Measurements from ENCODE around the gene NHERF2. TPM values are rescaled to one million over a fixed set of nuclear protein-coding genes. Genes with fewer than 3 reads are reported as not detected.

NHERF2 gene
- total RNA-seq, 2 donors from 2014 or later: 20.1 to 25.5 TPM

DNA sequence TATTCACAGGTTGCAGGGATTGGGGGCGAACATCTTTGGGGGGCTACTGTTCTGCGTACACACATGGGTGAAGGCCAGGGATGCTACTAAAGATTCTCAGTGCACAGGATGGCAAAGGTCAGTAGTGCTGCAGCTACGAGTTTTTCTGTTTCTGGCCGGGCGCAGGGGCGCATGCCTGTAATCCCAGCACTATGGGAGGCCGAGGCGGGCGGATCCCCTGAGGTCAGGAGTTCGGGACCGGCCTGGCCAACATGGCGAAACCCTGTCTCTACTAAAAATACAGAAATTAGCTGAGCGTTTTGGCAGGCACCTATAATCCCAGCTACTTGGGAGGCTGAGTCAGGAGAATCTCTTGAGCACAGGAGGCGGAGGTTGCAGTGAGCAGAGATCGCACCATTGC is 13.2 kb upstream of the NHERF2 start:
- Histone ChIP-seq H3K9me3 (ENCODE audit: control insufficient read depth, low read length) (no peaks in the 10 kb centered on the region), H3K36me3 (ENCODE audit: control insufficient read depth, insufficient read depth, low read length) (no peaks in the 10 kb centered on the region), H3K4me1 (ENCODE audit: control insufficient read depth, insufficient read depth, low read length) (peaks cover 5% of the 10 kb centered on the region), H3K27me3 (ENCODE audit: control insufficient read depth, insufficient read depth, low read length, poor library complexity, severe bottlenecking) (peaks cover 10% of the 10 kb centered on the region), H3K27ac (ENCODE audit: low read depth, low read length) (no peak overlapping the region), H3K9ac (ENCODE audit: extremely low read depth, low read length, poor library complexity, severe bottlenecking) (no peak overlapping the region), H3K4me3 (ENCODE audit: low read length) (no peak overlapping the region)
- Mint-ChIP-seq H3K36me3 (ENCODE audit: low read depth) (peaks cover 3% of the 10 kb centered on the region), H3K4me3 (no peak overlapping the region), H3K9me3 (no peaks in the 10 kb centered on the region), H3K4me1 (peaks cover 7% of the 10 kb centered on the region), H3K27me3 (ENCODE audit: insufficient read depth) (peaks cover 20% of the 10 kb centered on the region), H3K27ac (no peak overlapping the region)
- 91 to 97% methylated on average over 15 of the region's 15 CpGs for WGBS, 2 experiments (ENCODE audit: insufficient coverage in 1 of 2, insufficient read length in 1 of 2)
- DNase-seq: no peak
- TF ChIP-seq, protein P1, sequence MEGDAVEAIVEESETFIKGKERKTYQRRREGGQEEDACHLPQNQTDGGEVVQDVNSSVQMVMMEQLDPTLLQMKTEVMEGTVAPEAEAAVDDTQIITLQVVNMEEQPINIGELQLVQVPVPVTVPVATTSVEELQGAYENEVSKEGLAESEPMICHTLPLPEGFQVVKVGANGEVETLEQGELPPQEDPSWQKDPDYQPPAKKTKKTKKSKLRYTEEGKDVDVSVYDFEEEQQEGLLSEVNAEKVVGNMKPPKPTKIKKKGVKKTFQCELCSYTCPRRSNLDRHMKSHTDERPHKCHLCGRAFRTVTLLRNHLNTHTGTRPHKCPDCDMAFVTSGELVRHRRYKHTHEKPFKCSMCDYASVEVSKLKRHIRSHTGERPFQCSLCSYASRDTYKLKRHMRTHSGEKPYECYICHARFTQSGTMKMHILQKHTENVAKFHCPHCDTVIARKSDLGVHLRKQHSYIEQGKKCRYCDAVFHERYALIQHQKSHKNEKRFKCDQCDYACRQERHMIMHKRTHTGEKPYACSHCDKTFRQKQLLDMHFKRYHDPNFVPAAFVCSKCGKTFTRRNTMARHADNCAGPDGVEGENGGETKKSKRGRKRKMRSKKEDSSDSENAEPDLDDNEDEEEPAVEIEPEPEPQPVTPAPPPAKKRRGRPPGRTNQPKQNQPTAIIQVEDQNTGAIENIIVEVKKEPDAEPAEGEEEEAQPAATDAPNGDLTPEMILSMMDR (conservative IDR thresholded peaks at IDR 0.05): no peak

DNA sequence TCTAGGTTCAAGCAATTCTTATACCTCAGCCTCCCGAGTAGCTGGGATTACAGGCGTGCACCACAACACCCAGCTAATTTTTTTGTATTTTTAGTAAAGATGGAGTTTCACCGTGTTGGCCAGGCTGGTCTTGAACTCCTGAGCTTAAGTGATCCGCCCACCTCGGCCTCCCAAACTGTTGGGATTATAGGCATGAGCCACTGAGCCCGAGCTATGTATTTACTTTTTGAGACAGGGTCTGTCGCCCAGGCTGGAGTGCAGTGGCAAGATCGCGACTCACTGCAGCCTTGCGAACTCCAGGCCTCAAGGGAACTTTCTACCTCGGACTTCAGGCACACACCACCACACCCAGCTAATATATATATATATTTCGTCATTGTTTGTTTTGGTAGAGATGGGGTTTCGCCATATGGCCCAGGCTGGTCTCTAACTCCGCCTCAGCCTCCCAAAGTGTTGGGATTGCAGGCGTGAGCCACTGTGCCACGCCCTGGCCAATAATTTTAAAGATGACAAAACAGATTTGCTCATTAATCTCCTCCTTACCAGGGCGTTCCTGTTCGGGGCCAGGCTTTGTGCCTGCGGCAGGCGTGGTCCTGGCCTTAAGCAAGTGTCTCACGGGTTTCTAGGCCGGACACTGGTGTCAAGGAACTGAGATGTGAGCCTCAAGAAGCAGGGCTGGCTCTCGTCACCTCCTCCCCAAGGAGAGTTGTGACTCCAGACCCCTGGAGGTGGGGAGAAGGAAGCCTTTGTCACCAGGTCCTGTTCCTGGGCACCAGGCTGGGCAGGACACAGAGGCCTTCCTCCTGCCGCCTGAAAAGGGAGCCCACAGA is 11.4 kb upstream of the NHERF2 start:
- 86 to 92% methylated on average over 15 to 21 of the region's 24 CpGs for WGBS, 2 experiments (ENCODE audit: insufficient coverage in 1 of 2, insufficient read length in 1 of 2)
- Histone ChIP-seq H3K9ac (ENCODE audit: extremely low read depth, low read length, poor library complexity, severe bottlenecking) (no peak overlapping the region), H3K4me3 (ENCODE audit: low read length) (no peak overlapping the region), H3K27ac (ENCODE audit: low read depth, low read length) (no peak overlapping the region), H3K4me1 (ENCODE audit: control insufficient read depth, insufficient read depth, low read length) (peaks cover 2% of the 10 kb centered on the region), H3K36me3 (ENCODE audit: control insufficient read depth, insufficient read depth, low read length) (no peaks in the 10 kb centered on the region), H3K9me3 (ENCODE audit: control insufficient read depth, low read length) (no peaks in the 10 kb centered on the region), H3K27me3 (ENCODE audit: control insufficient read depth, insufficient read depth, low read length, poor library complexity, severe bottlenecking) (peaks cover 28% of the 10 kb centered on the region)
- no peak for DNase-seq
- Mint-ChIP-seq H3K27me3 (ENCODE audit: insufficient read depth) (peaks cover 36% of the 10 kb centered on the region), H3K9me3 (no peaks in the 10 kb centered on the region), H3K4me3 (no peak overlapping the region), H3K36me3 (ENCODE audit: low read depth) (no peaks in the 10 kb centered on the region), H3K27ac (no peak overlapping the region), H3K4me1 (peaks cover 2% of the 10 kb centered on the region)
- TF ChIP-seq, protein P1 (conservative IDR thresholded peaks at IDR 0.05): no peak

DNA sequence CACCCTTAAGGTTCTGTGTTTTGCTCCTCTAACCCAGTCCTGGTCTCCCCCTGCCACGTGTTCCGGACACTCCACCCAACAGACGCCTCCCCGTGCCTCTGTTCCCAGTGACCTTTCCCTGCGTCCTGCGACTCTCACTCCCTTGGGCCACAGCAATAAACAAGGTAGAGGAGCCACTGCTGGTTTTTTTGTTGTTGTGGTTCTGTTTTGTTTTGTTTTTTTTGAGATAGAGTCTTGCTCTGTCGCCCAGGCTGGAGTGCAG is 10.8 kb upstream of the NHERF2 start:
- H3K27ac ChIP-seq (ENCODE audit: low read depth, low read length): no peak overlapping the region
- H3K4me3 Mint-ChIP-seq: no peak overlapping the region
- TF ChIP-seq, protein P1 (conservative IDR thresholded peaks at IDR 0.05): no peak

More for the DNA sequence above, 10.8 kb upstream of the NHERF2 start:
- H3K9me3 Mint-ChIP-seq: no peaks in the 10 kb centered on the region
- H3K36me3 Mint-ChIP-seq (ENCODE audit: low read depth): no peaks in the 10 kb centered on the region
- H3K4me3 ChIP-seq (ENCODE audit: low read length): no peak overlapping the region
- H3K4me1 Mint-ChIP-seq: no peaks in the 10 kb centered on the region
- no peaks in the 10 kb centered on the region for H3K36me3 ChIP-seq (ENCODE audit: control insufficient read depth, insufficient read depth, low read length)
- DNase-seq: no peak
- H3K9ac ChIP-seq (ENCODE audit: extremely low read depth, low read length, poor library complexity, severe bottlenecking): no peak overlapping the region
- peaks cover 42% of the 10 kb centered on the region for H3K27me3 Mint-ChIP-seq (ENCODE audit: insufficient read depth)
- H3K4me1 ChIP-seq (ENCODE audit: control insufficient read depth, insufficient read depth, low read length): no peaks in the 10 kb centered on the region
- WGBS, 2 experiments (ENCODE audit: insufficient coverage in 1 of 2, insufficient read length in 1 of 2): 89 to 100% methylated on average over 2 to 7 of the region's 7 CpGs
- H3K27me3 ChIP-seq (ENCODE audit: control insufficient read depth, insufficient read depth, low read length, poor library complexity, severe bottlenecking): peaks cover 33% of the 10 kb centered on the region
- no peaks in the 10 kb centered on the region for H3K9me3 ChIP-seq (ENCODE audit: control insufficient read depth, low read length)
- no peak overlapping the region for H3K27ac Mint-ChIP-seq

Data from endodermal cell (in vitro differentiated cells).